ENCODE results near the gene LMO1. TPM values are rescaled to one million over a fixed set of nuclear protein-coding genes. Genes with fewer than 3 reads are reported as not detected.

Gene LMO1
- total RNA-seq, 1 donor from 2014 or later, result not detected

- intact Hi-C loops (cut with DNase I), result no loop called here
- H3K36me3 ChIP-seq, result no peaks in the 10 kb centered on the region
- no peaks in the 10 kb centered on the region for H3K9me3 ChIP-seq
- peak overlapping the region; percentile 38 for H3K4me3 ChIP-seq
- H3K27me3 ChIP-seq, result peaks cover 70% of the 10 kb centered on the region
- peak; percentile 23 for ATAC-seq
- peaks cover 19% of the 10 kb centered on the region for H3K4me1 ChIP-seq
- DNase-seq, result peak; percentile 63
- no peak for TF ChIP-seq CTCF (IDR thresholded peaks at IDR 0.05)
- H3K27ac ChIP-seq, result no peak overlapping the region
Observed at GRCh38 chr11:8267831-8268529, 4.3 kb upstream of the LMO1 start.

- no peak overlapping the region for H3K4me3 ChIP-seq
- peaks cover 25% of the 10 kb centered on the region for H3K4me1 ChIP-seq
- TF ChIP-seq CTCF (IDR thresholded peaks at IDR 0.05), result no peak
- H3K27ac ChIP-seq, result no peak overlapping the region
- H3K36me3 ChIP-seq, result no peaks in the 10 kb centered on the region
- intact Hi-C loops (cut with DNase I), result no loop called here
- DNase-seq, result peak; percentile 26
- peaks cover 76% of the 10 kb centered on the region for H3K27me3 ChIP-seq
- ATAC-seq, result no peak
- no peaks in the 10 kb centered on the region for H3K9me3 ChIP-seq
Observed at GRCh38 chr11:8267280-8267679, 3.6 kb upstream of the LMO1 start.

- DNase-seq, result peak; percentile 31
- TF ChIP-seq CTCF (IDR thresholded peaks at IDR 0.05), result no peak
- no peak overlapping the region for H3K27ac ChIP-seq
- intact Hi-C loops (cut with DNase I), result no loop called here
- peaks cover 83% of the 10 kb centered on the region for H3K27me3 ChIP-seq
- no peak for ATAC-seq
- peaks cover 26% of the 10 kb centered on the region for H3K4me1 ChIP-seq
- no peak overlapping the region for H3K4me3 ChIP-seq
- H3K36me3 ChIP-seq, result no peaks in the 10 kb centered on the region
- no peaks in the 10 kb centered on the region for H3K9me3 ChIP-seq
Observed at GRCh38 chr11:8266246-8267241, 2.9 kb upstream of the LMO1 start.

- Histone ChIP-seq H3K27me3 (peaks cover 91% of the 10 kb centered on the region), H3K4me1 (peaks cover 26% of the 10 kb centered on the region), H3K36me3 (no peaks in the 10 kb centered on the region), H3K27ac (no peak overlapping the region), H3K4me3 (no peak overlapping the region), H3K9me3 (no peaks in the 10 kb centered on the region)
- intact Hi-C loops (cut with DNase I), result no loop called here
- ATAC-seq, result no peak
- TF ChIP-seq CTCF (IDR thresholded peaks at IDR 0.05), result no peak
- peak; percentile 41 for DNase-seq
Observed at GRCh38 chr11:8265681-8266241, 2.1 kb upstream of the LMO1 start.

GRCh38 chr11:8263109-8263768, 439 bp downstream of the LMO1 start:
- H3K9me3 ChIP-seq, result no peaks in the 10 kb centered on the region
- ATAC-seq, result peak; percentile 2
- no peak for TF ChIP-seq CTCF (IDR thresholded peaks at IDR 0.05)
- H3K27ac ChIP-seq, result no peak overlapping the region
- peaks cover 75% of the 10 kb centered on the region for H3K27me3 ChIP-seq
- intact Hi-C loops (cut with DNase I), result no loop called here
- H3K4me3 ChIP-seq, result peak overlapping the region; percentile 47
- peaks cover 26% of the 10 kb centered on the region for H3K4me1 ChIP-seq
- no peaks in the 10 kb centered on the region for H3K36me3 ChIP-seq
- peak; percentile 54 for DNase-seq
